GM12873 (cell line): ENCODE measurements around the gene CAP2.

Experiments used
- CTCF ChIP-seq: IDR thresholded peaks from 2 replicates; pipeline ENCODE4 v1.5.1; 2012; ENCODE audit warnings: low read depth, mild to moderate bottlenecking, moderate library complexity, low read length, control low read depth; ENCODE audit not compliant: insufficient read depth; ENCODE audit errors: missing control alignments

CAP2 gene

GRCh38 chr6:17355404-17355774 is 38.0 kb upstream of the CAP2 start:
- no peak for TF ChIP-seq CTCF

GRCh38 chr6:17358515-17358914 is 34.9 kb upstream of the CAP2 start:
- no peak for TF ChIP-seq CTCF

- no peak for TF ChIP-seq CTCF
Observed at GRCh38 chr6:17360564-17360963, 32.8 kb upstream of the CAP2 start.

- no peak for TF ChIP-seq CTCF
Observed at GRCh38 chr6:17361013-17361412, 32.4 kb upstream of the CAP2 start.

- TF ChIP-seq CTCF: no peak
Observed at GRCh38 chr6:17365961-17366360, 27.4 kb upstream of the CAP2 start.

- no peak for TF ChIP-seq CTCF
Observed at GRCh38 chr6:17367868-17368267, 25.5 kb upstream of the CAP2 start.

GRCh38 chr6:17381424-17382147 is 11.8 kb upstream of the CAP2 start:
- no peak for TF ChIP-seq CTCF
